Colonic mucosa (tissue), 4 donors: Measurements from ENCODE around the gene PM20D2. TPM values are rescaled to one million over a fixed set of nuclear protein-coding genes. Genes with fewer than 3 reads are reported as not detected.

Source experiments
- DNase-seq: peaks from one replicate; pipeline ENCODE4 v3.0.0-alpha.2; 2020
- H3K27ac ChIP-seq: fragments of 200-600 bp; one replicate; pipeline ENCODE4 v1.8.0; 2021
- H3K27me3 ChIP-seq: fragments of 200-600 bp; one replicate; pipeline ENCODE4 v1.8.0; 2021
- H3K36me3 ChIP-seq: fragments of 200-600 bp; one replicate; pipeline ENCODE4 v1.8.0; 2021
- H3K4me1 ChIP-seq: fragments of 200-600 bp; one replicate; pipeline ENCODE4 v1.8.0; 2021; ENCODE audit warnings: mild to moderate bottlenecking
- H3K4me3 ChIP-seq: fragments of 200-600 bp; one replicate; pipeline ENCODE4 v1.8.0; 2021
- H3K9ac ChIP-seq, 2 donors: one replicate each; pipeline ENCODE4 v1.7.0; 2013; ENCODE audit warnings: control low read depth in 2 of 2, low read depth in 2 of 2, low read length in 2 of 2
- H3K9me3 ChIP-seq: fragments of 200-600 bp; one replicate; pipeline ENCODE4 v1.8.0; 2021
- CTCF ChIP-seq: fragments of 200-600 bp; IDR thresholded peaks from one replicate; pipeline ENCODE4 v1.8.0; 2022; ENCODE audit warnings: antibody characterized with exemption, mild to moderate bottlenecking
- intact Hi-C: fragments of 100-400 bp; cut with DNase I; formaldehyde crosslinking; loops from one replicate; pipeline ENCODE4 v1.14.1; 2022
- total RNA-seq, 2 donors: library from RNA; stranded (reverse); fragmentation: NEBNext Ultra II Directional in 1 of 2; extraction: Animal tissue kit (Norgen Biotek cat#: 25700) in 1 of 2; gene quantifications; one replicate each; pipeline ENCODE4 v1.2.1, GENCODE V29; 2021
- donor health status: healthy.
- donor health status: DM: no; HTN: no; CAD: no.
- donor health status: DM: no; HTN: no; CAD: no.

The PM20D2 gene
- total RNA-seq, 2 donors from 2014 or later = 19.2 to 24.2 TPM

DNA sequence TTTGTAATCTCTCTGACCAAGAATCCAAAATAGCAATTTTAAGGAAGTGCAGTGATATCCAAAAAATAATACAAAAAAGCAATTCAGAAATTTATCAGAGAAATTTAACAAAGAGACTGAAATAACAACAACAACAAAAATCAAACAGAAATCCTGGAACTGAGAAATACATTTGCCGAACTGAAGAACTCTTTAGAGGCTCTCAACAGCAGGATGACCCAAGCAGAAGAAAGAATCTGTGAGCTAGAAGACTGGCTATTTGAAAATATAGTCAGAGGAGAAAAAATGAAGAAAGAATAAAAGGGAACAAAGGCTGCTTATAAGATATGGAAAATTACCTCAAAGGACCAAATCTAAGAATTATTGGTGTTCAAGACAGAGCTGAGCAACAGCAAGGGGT is 48.7 kb downstream of the PM20D2 start:
- no peaks in the 10 kb centered on the region for H3K9me3 ChIP-seq
- DNase-seq = no peak
- no peak overlapping the region for H3K27ac ChIP-seq
- no peaks in the 10 kb centered on the region for H3K4me1 ChIP-seq
- H3K36me3 ChIP-seq = no peaks in the 10 kb centered on the region
- H3K4me3 ChIP-seq = no peak overlapping the region
- no peak overlapping the region for H3K9ac ChIP-seq
- intact Hi-C loops = no loop called here
- TF ChIP-seq CTCF = no peak
- H3K27me3 ChIP-seq = no peaks in the 10 kb centered on the region

GRCh38 chr6:89197141-89197540 is 51.3 kb downstream of the PM20D2 start:
- no peaks in the 10 kb centered on the region for H3K36me3 ChIP-seq
- H3K9ac ChIP-seq = no peak overlapping the region
- no peak for TF ChIP-seq CTCF
- H3K9me3 ChIP-seq = no peaks in the 10 kb centered on the region
- intact Hi-C loops = no loop called here
- no peak overlapping the region for H3K4me3 ChIP-seq
- no peaks in the 10 kb centered on the region for H3K27me3 ChIP-seq
- H3K27ac ChIP-seq = no peak overlapping the region
- no peak for DNase-seq
- no peaks in the 10 kb centered on the region for H3K4me1 ChIP-seq

DNA sequence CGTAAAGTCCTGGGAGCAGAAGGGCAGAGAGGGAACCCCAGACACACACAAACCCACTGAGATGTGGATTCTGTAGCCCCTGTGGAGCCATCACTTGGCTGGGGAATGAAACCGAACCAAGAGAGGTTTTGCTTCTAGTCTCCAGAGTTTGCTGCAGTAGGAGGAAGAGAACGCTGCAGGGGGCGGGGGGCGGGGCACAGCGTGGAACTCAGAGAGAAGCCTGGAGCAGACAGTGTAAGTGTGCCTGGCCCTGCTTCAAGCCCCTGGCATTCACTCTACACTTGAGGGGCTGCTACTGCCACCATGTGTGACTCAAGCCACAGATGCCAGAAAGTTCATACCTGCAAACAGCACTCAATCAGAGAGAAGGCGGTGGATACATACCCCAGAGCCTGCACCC is 52.4 kb downstream of the PM20D2 start:
- Histone ChIP-seq H3K27me3 (no peaks in the 10 kb centered on the region), H3K9me3 (no peaks in the 10 kb centered on the region), H3K36me3 (no peaks in the 10 kb centered on the region), H3K4me1 (no peaks in the 10 kb centered on the region), H3K4me3 (no peak overlapping the region), H3K27ac (no peak overlapping the region), H3K9ac (no peak overlapping the region)
- no peak for DNase-seq
- intact Hi-C loops = no loop called here
- TF ChIP-seq CTCF = no peak

- no peak for TF ChIP-seq CTCF
- H3K9ac ChIP-seq = no peak overlapping the region
- intact Hi-C loops = no loop called here
- no peaks in the 10 kb centered on the region for H3K9me3 ChIP-seq
- H3K36me3 ChIP-seq = no peaks in the 10 kb centered on the region
- no peaks in the 10 kb centered on the region for H3K4me1 ChIP-seq
- H3K27ac ChIP-seq = no peak overlapping the region
- H3K27me3 ChIP-seq = no peaks in the 10 kb centered on the region
- H3K4me3 ChIP-seq = no peak overlapping the region
- DNase-seq = no peak
These were observed 53.7 kb downstream of the PM20D2 start for GRCh38 chr6:89199579-89199978.

DNA sequence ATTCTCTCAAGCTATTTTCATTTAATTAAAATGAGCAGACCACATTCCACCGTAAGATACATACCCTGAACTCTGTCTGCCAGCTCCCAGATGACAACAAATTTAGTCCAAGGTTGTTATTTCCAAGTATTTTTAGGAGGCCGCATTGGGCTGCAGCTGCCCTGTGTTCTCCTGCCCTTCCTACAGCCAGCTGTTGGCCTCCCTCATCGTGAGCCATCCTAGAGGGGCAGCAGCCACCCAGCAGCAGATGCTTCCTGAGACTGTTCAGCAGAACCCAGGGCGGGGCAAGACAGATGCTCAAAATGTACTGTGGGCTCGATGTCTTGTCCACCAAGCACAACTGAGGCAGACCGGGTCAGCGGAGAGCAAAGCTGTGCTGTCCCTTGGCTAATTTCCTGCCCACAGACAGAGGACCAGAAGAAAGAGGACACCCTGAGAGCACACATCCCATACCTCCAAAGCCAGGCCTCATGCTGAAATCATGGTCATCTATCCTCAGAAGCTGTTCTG is 54.9 kb downstream of the PM20D2 start:
- no peak overlapping the region for H3K9ac ChIP-seq
- no peaks in the 10 kb centered on the region for H3K27me3 ChIP-seq
- H3K4me3 ChIP-seq = no peak overlapping the region
- no peak for DNase-seq
- no peaks in the 10 kb centered on the region for H3K9me3 ChIP-seq
- H3K4me1 ChIP-seq = no peaks in the 10 kb centered on the region
- intact Hi-C loops = no loop called here
- no peak for TF ChIP-seq CTCF
- H3K36me3 ChIP-seq = no peaks in the 10 kb centered on the region
- no peak overlapping the region for H3K27ac ChIP-seq

GRCh38 chr6:89204096-89204495 is 58.2 kb downstream of the PM20D2 start:
- intact Hi-C loops = no loop called here
- Histone ChIP-seq H3K27me3 (no peaks in the 10 kb centered on the region), H3K4me1 (no peaks in the 10 kb centered on the region), H3K9ac (no peak overlapping the region), H3K36me3 (no peaks in the 10 kb centered on the region), H3K9me3 (no peaks in the 10 kb centered on the region), H3K27ac (no peak overlapping the region), H3K4me3 (no peak overlapping the region)
- no peak for TF ChIP-seq CTCF
- DNase-seq = no peak
